TTC549 (cell line): ENCODE measurements around the gene SAP130.

Experiments used
- FAIRE-seq: peaks from 2 replicates; lab custom pipeline; 2012; peaks lifted over from hg19 to GRCh38; lab: Jason Lieb, UNC

The SAP130 gene

DNA sequence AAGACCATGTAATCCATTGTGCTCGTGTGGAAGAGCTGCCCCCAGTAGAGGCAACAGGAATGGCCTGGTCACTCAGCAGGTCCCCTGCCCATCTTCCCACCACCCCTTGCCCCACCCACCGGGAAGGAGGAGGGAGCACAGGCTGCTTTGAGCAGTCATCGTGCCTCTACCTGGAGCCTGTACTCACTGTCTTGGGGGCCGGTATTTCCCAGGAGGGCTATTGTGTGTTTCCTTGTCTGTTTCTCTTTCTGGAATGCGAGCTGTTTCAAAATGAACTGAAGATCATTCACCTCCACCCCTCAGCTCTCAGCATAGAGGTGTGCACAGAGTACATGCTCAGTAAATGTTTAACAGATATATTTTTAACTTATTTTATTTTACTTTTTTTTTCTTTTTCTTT lies 134.4 kb downstream of the SAP130 start:
- FAIRE-seq: no peak

DNA sequence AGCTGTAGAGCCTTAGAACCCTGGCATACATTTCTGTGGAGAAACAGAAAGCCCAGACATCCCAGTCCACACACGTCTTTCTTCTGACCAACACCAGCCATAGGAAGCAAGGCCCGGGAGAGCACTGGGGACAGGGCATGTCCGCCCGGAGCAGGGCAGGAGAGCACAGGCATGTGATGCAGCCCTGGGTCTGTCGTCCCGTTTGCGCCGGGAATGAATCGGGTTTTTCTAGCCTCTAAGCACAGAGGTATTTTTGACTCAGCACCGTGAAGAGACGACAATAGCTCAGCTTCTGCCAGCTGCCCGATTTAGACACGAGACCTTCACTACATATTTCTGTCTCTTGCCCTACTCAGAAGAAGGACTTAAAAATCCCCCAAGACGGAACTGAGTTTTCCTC lies 134.8 kb downstream of the SAP130 start:
- no peak for FAIRE-seq

DNA sequence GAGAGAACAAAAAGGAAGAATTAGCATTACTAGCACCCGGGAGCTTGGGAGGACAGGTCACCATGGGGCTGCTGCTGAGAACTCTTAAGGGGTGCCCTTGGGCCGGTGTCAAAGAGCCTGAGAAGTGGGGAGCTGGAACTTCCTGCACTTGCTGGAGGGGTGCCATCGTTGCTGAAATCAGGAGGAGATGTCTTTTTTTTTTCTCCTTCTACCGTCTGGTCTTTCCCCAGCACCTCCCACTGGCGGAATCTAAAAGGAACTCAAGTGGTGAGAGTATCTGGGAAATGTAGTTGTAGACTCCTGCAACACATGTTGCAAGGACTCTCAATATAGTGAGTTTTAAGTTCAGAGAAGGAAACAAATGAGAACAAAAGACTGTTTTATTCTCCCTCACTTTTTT lies 136.0 kb downstream of the SAP130 start:
- FAIRE-seq: no peak
